ENCODE results near the gene AFDN.

AFDN gene

DNA sequence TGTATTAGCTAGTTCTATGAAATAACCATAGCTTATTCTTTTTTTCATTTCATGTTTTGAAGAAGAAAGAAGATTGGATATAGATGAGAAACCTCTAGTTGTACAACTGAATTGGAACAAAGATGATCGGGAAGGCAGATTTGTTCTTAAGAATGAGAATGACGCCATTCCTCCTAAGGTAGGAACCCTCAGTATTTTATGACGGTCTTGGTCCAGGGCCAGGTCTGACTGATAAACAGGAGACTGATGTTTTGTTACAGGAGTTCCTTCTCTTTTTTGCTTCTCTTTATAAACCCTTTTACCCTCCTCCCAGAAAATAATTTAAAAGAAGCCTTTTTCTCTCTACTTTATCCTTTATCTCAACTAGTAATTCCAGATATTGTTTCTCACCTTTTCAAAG is 43.6 kb downstream of the AFDN start:
- TF ChIP-seq, protein P1, sequence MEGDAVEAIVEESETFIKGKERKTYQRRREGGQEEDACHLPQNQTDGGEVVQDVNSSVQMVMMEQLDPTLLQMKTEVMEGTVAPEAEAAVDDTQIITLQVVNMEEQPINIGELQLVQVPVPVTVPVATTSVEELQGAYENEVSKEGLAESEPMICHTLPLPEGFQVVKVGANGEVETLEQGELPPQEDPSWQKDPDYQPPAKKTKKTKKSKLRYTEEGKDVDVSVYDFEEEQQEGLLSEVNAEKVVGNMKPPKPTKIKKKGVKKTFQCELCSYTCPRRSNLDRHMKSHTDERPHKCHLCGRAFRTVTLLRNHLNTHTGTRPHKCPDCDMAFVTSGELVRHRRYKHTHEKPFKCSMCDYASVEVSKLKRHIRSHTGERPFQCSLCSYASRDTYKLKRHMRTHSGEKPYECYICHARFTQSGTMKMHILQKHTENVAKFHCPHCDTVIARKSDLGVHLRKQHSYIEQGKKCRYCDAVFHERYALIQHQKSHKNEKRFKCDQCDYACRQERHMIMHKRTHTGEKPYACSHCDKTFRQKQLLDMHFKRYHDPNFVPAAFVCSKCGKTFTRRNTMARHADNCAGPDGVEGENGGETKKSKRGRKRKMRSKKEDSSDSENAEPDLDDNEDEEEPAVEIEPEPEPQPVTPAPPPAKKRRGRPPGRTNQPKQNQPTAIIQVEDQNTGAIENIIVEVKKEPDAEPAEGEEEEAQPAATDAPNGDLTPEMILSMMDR (IDR thresholded peaks at IDR 0.05): no peak

DNA sequence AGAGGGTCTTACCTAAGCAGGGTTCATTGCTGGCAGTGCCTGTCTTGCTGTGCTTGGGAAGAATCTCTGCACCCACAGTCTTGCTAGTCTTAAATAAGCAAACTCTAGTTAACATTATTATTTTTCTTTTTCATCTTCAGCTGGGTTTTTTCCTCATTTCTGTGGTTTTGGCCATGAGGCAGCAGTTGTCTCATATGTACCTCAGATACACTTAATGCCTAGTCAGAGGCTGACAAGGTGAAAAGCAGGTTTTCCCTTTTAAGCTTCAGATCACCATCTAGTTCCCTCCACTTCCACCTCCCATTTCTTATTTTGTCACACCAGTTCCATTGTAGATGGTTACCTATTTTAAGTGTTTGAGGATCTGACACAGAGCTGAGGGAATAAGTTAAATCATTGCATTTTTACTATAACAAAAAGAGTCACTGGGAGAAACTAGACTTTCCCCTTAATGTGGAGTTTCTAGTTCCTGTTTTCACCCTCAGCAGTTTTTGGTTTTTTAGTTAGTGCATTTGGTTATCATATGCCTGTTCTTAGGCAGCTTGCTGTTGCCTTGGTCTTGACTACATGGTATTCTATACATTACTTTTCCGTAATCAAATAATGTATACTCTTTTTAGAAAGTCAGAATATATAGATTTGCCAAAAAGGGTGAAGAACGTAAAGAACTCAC is 46.0 kb downstream of the AFDN start:
- TF ChIP-seq, protein P1 (IDR thresholded peaks at IDR 0.05): no peak

DNA sequence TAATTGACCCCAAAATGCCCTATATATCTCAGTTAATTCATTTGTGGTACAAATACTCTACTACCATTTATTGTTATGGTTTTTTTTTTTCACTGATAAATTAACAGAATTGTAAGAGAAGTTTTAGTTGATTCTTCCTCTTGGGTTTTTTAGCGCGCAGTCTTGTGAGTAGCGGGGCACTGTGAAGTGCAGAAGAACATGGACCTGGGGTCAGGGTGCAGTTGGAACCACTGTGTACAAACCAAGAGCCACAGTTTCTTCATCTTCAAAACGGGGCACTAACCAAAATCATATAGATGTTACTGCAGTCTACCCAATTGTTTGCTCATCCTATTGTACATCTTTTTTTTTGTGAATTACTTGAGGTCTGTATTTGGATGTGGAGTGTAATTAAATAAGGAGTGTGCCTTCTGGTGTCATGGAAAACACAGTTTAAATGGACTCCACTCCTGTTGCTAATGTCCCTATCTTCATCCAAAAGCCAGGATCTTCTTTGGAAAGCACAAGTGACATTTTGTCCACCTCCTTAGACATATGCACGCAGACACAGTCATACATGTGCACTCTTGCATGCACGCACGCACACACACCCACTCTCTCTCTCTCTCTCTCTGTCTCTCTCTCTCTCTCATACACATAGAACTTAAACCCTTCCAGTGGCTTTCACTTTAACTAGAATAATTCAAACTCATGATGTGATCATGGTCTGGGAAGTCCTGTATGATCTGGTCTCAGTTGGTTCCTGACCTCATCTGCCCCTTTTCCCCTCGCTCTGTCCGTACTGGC is 51.5 kb downstream of the AFDN start:
- TF ChIP-seq, protein P1 (IDR thresholded peaks at IDR 0.05): no peak

DNA sequence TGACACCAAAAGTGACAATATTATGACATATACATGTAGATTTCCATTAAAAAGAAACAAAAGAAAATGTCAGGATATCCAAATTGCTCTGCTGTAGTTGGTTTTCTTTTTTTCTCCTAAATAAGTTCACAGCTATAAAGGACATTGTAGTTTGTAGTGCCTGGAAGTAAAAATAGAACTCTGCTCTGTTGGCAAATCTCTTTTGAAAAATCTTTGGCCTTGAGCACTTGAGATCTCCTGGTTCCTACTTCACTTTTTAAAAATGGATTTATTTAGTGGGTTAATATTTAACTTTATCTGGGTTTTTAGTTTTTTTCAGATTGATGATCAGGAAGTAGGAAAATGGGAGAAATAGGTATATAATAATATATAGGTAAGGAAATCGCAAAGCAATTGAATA is 52.9 kb downstream of the AFDN start:
- TF ChIP-seq, protein P1 (IDR thresholded peaks at IDR 0.05): no peak

DNA sequence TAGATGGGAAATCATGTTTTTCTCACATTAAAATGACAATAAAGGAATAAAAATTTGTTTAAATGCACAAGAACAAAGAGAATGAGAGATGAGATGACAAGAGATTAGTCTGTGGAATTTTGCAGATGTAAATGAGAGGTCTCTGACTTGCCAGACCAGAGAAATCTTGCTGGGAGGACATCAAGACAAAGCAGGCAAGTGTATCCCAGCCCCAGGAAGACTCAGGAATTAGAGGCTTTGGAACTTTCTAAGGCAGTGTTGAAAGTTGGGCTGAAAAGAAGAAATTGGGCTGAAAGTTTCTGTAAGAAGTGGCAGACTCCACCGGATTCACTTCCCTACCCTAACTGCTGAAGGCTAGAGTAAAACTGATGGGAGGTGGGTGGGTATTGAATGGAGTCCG is 54.6 kb downstream of the AFDN start:
- TF ChIP-seq, protein P1 (IDR thresholded peaks at IDR 0.05): no peak

DNA sequence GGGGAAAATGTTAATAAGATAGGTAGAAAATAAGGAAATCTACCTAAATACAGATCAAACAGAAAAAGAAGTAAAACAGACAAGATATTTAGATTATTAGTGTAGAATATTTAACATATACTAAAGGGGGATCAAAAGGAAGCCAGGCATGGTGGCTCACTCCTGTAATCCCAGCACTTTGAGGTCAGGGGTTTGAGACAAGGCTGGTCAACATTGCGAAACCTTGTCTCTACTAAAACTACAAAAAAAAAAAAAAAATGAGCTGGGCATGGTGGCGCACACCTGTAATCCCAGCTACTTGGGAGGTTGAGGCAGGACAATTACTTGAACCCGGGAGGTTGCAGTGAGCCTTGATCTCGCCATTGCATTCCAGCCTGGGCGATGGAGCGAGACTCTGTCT is 55.5 kb downstream of the AFDN start:
- TF ChIP-seq, protein P1 (IDR thresholded peaks at IDR 0.05): no peak

DNA sequence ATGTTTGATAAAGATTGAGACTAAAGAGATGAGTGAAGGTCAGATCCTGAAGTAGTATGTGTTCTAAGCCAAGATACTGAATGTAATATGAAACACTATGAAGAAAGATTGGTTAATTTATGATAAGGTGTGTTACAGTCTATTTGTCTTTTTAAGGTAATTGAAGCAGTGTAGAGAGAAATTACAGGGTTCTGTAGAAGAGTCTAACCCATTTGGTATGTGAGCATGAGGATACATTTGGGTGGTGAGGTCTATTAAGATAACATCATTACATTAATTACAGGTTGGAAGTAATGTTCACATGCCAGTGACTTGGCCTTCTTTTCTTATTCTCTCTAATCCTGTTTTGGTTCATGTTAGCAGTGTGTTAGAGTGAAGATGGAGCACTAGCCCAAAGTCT is 61.4 kb downstream of the AFDN start:
- TF ChIP-seq, protein P1 (IDR thresholded peaks at IDR 0.05): no peak

Data from LNCAP (cell line).